DMS114 treated with DMSO at 0.1 percent for 48 hours (cell line): ENCODE data around the gene IGF2.

Source experiments
- DNase-seq: peaks from one replicate; lab custom pipeline; 2025; ENCODE audit not compliant: unreplicated experiment; lab: John Stamatoyannopoulos, UW

IGF2 gene

GRCh38 chr11:2137202-2138067 is 1.8 kb downstream of the IGF2 start:
- peak; percentile 45 for DNase-seq

GRCh38 chr11:2136952-2137201 is 2.3 kb downstream of the IGF2 start:
- no peak for DNase-seq

GRCh38 chr11:2136209-2136951 is 2.8 kb downstream of the IGF2 start:
- DNase-seq: no peak

- DNase-seq: no peak
These were observed 3.5 kb downstream of the IGF2 start for GRCh38 chr11:2135648-2136201.

GRCh38 chr11:2135018-2135569 is 4.1 kb downstream of the IGF2 start:
- DNase-seq: no peak

- DNase-seq: no peak
These were observed 4.9 kb downstream of the IGF2 start for GRCh38 chr11:2134022-2135010.

GRCh38 chr11:2133241-2134021 is 5.8 kb downstream of the IGF2 start:
- DNase-seq: no peak

- DNase-seq: no peak
These were observed 6.3 kb downstream of the IGF2 start for GRCh38 chr11:2132874-2133240.

- DNase-seq: no peak
These were observed 6.9 kb downstream of the IGF2 start for GRCh38 chr11:2132246-2132645.

GRCh38 chr11:2131371-2132236 is 7.6 kb downstream of the IGF2 start:
- DNase-seq: no peak

- no peak for DNase-seq
These were observed 8.3 kb downstream of the IGF2 start for GRCh38 chr11:2130881-2131352.

GRCh38 chr11:2129699-2130366 is 9.4 kb downstream of the IGF2 start:
- no peak for DNase-seq

- no peak for DNase-seq
These were observed 9.9 kb downstream of the IGF2 start for GRCh38 chr11:2129308-2129698.

GRCh38 chr11:2128511-2129307 is 10.5 kb downstream of the IGF2 start:
- no peak for DNase-seq

- no peak for DNase-seq
These were observed 11.1 kb downstream of the IGF2 start for GRCh38 chr11:2128130-2128510.

- no peak for DNase-seq
These were observed 11.6 kb downstream of the IGF2 start for GRCh38 chr11:2127482-2128129.

- no peak for DNase-seq
These were observed 12.6 kb downstream of the IGF2 start for GRCh38 chr11:2126520-2127085.
